D341Med (cell line): Measurements from ENCODE around the gene KRT82.
A peak's percentile ranks its signal among the peaks of the same experiment; 100 is the strongest.
"Not testable (repeated sequence)": the region's sequence is repeated elsewhere in the genome, so short reads cannot be mapped to it uniquely, and the experiment has no call there.

ENCODE experiments used
- DNase-seq: peaks from one replicate; pipeline ENCODE4 v3.0.0; 2012; ENCODE audit warnings: low spot score

Gene KRT82

GRCh38 chr12:52410589-52411248 lies 4.6 kb upstream of the KRT82 start:
- DNase-seq: not testable (repeated sequence)

DNA sequence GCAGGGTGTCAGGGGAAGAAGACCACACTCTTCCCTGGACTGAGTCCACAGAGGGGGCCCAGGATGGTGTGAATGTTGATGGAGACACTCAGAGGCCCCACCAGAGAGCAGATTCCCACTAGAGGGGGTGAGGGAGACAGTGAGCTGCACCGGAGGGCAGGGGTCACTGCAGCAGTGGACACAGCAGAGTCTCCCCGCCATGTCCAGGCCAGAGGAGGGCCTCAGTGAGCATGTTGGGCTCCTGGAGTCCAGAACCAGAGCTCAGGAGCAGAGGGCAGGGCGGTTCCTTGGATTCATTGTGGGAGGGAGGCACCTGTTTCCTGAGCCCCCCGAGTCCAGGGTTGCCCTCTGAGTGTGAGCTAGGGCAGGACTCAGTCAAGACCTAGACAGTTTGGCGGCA lies 1.8 kb upstream of the KRT82 start:
- DNase-seq: no peak

DNA sequence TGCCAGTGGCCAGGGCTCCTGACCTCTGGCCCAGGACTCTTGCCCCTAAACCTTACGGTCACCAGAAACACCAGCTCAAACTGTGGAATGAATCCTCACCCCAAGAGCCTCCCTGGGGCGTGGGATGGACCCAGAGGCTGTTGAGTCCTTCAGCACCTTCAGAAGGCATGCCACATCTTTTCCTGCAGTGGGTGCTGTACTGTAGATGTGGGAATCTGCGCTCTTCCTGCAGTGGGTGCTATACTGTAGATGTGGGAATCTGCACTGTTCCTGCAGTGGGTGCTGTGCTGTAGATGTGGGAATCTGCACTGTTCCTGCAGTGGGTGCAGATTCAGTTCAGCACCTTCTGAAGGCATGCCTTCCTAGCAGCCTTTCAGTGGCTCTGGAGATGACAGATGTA lies 1.2 kb downstream of the KRT82 start:
- no peak for DNase-seq

DNA sequence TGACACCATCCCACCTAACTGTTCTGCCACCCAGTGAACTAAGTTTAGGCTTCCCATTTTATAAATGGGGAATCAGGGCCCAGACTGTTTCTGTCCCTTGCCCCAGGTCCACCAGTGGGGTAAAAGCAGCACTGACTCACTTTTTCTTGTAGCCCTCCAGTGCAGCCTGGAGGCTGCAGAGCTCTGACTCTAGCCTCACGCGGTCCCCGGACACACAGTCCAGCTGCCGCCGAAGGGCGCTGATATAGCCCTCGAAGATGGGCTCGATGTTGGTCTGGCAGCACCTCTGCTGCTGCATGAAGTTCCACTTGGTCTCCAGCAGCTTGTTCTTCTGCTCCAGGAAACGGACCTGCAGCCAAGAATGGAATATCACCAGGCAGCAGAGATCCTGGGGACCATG lies 2.6 kb downstream of the KRT82 start:
- DNase-seq: no peak

GRCh38 chr12:52402873-52403540 lies 3.1 kb downstream of the KRT82 start:
- DNase-seq: no peak

- DNase-seq: no peak
These were observed 3.8 kb downstream of the KRT82 start for GRCh38 chr12:52402377-52402776.

DNA sequence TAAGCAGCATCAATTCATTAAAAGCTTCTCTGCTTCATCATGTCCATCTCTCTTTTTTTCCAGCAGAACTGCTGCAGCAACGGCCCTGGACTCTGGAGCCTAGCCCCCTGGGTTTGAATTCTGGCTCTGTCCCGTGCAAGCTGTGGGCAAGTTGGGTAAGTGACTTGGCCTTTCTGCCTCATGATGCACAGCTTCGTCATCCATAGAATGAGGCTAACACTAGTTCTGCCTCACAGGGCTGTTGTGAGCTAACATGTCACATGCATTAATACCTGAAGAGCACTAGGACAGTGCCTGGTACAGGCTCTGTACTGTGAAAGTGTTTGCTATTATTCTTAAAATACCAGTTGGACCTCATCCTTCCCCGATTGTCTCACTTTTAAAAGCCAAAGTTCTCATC lies 4.2 kb downstream of the KRT82 start:
- DNase-seq: no peak

DNA sequence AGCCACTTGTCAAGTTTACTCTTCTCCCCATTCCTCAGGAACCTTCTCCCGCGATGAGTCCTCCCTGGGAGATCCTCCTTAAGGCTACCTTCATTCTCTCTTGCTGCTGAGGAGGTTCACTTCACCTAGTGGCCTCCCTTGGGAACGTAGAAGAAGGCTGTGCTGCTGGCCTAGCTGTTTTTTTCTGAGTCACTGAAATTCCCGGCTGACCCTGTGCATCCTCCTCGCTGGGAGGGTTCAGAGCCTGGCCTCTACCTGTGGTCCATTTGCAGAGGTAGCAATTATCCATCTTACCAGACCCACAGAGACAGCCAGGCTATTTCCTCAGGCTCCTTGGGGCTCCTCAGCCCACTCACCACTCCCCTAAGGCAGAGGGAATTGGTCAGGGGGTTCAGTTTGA lies 4.6 kb downstream of the KRT82 start:
- no peak for DNase-seq

- no peak for DNase-seq
These were observed 5.2 kb downstream of the KRT82 start for GRCh38 chr12:52400906-52401305.

- no peak for DNase-seq
These were observed 6.4 kb downstream of the KRT82 start for GRCh38 chr12:52399756-52400155.

GRCh38 chr12:52398176-52398575 lies 8.0 kb downstream of the KRT82 start:
- DNase-seq: no peak

GRCh38 chr12:52396656-52397055 lies 9.5 kb downstream of the KRT82 start:
- no peak for DNase-seq

DNA sequence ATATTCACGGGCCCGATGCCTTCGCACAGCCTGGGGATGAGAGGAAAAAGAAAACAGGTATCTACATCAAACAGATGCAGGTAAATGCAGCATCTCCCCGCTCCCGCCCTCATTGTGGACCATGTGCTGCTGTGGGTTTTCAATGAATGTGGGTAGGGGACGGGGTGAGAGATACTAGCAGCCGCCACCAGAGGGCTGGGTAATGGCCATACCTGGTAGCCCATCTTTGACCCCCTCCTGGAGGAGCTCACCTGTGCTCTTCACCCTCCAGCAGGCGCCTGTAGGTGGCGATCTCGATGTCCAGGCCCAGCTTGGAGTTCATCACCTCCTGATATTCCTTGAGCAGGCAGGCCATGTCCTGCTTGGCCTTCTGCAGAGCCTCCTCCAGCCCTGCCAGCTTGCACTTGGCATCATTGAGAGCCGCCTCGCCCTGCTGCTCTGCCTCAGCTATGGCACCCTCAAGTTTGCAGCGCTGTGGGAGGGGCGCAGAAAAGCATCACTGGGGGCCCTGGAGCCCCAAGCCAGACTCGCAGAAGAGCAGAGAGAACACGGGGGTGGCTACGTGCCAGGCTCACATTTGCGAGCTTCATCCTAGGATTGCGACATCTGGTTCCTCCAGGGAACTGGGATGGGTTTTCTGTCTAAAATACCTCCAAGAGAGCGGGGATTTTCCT lies 10.2 kb downstream of the KRT82 start:
- no peak for DNase-seq

- no peak for DNase-seq
These were observed 11.2 kb downstream of the KRT82 start for GRCh38 chr12:52394836-52395405.

DNA sequence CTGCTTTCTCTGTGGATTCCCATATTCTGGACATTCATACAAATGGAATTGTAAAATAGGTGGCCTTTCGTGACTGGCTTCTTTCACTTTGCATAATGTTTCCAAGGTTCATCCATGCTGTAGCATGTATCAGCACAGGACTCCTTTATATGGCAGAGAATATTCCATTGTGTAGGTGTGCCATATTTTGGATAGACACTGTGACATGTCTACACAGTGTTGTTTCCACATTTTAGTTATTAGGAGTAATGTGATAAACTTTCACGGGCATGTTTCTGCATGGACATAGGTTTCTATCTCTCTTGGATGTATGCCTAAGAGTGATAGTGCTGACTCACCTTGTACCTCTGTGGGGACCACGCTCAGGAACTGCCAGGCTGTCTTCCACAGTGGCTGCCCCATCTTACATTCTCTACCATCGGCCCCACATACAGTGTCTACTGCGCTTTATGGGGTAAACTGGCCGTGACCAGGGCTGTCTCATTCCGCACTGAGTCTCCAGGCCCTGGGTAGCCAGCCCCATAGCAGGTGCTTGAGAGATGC lies 13.6 kb downstream of the KRT82 start:
- DNase-seq: no peak

DNA sequence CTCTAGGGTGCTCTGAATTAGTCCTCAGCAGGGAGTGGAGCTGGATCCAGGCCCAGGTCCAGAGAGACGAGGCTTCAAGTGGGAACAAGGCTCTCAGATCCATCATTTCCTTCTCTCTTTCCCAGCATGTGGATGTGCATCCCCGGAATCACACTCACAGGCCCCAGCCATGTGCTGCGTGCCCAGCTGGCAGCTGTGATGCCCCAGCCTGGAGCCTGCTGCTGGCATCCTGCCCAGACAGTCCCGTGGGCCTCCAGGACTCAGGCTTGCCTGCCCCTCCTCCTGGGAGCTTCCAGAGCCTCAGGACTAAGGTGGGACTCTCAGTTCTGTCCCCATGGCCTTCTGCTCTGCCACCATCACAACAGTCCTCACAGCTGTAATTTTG lies 14.5 kb downstream of the KRT82 start:
- DNase-seq: peak; percentile 88

- peak; percentile 56 for DNase-seq
These were observed 15.2 kb downstream of the KRT82 start for GRCh38 chr12:52390739-52391617.

- DNase-seq: no peak
These were observed 16.6 kb downstream of the KRT82 start for GRCh38 chr12:52389313-52390207.

DNA sequence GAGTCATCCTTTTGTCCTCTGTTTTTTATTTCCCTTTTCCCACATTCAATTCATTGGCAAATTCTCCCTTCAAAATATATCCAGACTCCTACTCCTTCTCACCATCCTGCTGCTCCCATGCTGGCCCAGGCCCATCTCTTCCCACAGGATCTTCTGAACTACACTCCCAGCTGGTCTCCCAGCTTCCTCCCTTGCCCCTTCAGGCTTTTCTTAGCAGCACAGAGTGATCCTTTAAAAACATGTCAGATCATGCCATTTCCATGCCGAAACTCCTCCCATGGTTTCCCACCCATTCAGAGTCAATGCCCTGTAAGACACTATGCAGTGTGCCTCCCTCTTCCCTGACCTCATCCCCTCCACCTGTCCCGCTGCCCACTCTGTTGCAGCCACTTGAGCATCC lies 18.3 kb downstream of the KRT82 start:
- no peak for DNase-seq

DNA sequence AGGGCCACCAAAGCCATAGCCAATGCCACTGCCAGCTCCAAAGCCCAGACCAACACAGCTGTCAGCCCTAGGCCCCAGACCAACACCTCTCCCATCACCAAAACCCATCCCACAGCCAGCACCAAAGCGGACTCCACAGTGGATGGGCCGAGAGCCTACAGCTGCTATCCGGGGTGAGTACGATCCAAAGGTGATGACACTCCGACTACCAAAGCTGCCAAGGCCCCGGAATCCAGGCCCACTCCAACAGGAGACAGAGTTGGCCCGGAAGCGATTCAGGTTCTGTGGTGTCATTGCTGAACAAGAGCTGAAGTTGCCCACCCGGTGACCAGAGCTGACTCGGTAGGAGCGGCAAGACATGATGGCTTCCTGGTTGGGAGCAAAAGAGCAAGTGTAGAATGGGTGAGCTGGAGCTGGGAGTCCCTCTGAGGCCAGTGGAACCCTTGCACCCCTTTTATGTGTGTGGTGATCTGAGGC lies 20.9 kb downstream of the KRT82 start, which contains the start of gene KRT84:
Gene KRT84 (minus strand): TSS at position 427 of the 477 bp plus-strand sequence. CDS start 67 bp downstream, at position 360.
- no peak for DNase-seq
